ENCODE measurements around the gene C8G.

C8G gene

DNA sequence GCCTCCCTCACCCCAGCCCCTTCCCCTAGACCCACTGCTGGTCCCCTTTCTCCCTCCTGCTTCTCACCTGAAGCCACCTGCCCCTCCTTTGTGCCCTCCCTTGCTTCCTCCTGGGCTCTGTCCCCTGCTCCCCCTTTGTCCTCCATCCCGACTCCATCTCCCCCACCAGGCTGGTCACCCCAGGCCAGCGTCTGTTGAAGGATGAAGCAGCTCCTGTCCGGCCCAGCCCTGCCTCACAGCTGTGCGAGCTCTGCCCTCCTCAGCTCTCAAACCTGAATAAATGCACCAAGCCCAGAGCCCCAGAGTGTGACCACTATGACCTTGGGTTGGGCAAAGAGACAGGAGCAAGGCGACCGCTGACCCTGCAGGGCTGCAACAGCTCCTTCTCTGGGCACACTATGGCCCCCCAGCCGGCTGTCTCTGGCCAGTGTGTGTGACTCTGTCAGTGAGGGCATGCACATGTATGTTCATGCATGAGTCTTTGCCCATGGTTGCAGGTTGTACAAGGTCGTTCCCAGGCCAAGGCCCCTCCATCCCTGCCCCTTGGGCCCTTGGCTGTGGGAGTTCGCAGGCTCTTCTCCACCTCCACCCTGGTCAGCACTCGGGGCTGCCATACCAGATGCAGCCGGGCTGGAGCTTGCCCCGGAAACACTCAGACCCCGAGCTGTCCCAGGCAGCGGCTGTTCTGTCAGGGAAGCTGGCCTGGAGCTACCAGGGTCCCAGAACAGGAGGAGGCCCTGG lies 10.3 kb downstream of the C8G start:
- no peak for DNase-seq

DNA sequence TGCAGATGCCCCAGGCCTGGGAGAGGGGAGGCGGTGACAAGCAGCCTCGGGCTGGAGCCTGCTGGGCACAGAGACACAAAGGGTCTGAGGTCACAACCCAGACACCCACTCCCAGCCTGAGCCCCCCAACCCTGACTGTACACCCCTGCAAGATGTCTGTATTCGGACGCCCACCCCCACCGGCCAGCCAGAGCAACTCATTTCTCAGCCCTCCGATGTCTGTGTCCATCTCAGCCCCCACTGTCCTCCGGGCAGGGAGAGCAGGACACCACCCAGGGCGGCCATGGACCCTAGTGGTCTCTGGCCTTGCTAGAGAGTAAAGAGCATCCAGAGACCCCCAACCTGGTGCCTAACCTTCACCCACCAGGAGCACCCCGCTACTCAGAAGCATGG lies 10.9 kb downstream of the C8G start:
- no peak for DNase-seq

DNA sequence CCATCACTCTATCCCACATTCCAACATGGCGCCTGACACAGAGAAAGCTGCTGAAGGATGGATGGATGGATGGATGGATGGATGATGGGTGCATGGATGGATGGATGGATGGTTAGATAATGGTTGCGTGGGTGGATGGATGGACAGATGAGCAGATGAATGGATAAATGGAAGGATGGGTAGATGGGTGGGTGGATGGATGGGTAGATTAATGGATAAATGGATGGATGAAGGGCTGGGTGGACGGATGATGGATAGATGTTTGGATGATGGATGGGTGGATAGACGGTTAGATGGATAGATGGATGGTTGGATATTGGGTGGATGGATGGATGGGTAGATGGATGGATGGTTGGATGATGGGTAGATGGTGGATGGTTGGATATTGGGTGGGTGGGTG lies 11.6 kb downstream of the C8G start:
- no peak for DNase-seq

DNA sequence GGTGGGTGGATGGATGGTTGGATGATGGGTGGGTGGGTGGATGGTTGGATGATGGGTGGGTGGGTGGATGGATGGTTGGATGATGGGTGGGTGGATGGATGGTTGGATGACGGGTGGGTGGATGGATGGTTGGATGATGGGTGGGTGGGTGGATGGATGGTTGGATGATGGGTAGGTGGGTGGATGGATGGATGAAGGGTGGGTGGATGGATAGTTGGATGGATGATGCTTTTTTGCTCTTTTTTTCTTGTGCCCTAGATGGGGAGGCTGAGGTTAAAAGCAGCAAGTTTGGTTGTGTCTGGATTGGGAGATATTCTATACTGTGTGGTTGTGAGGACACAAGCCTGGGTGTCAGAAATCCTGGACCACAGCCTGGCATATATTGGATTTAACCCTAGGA lies 12.4 kb downstream of the C8G start:
- no peak for DNase-seq

DNA sequence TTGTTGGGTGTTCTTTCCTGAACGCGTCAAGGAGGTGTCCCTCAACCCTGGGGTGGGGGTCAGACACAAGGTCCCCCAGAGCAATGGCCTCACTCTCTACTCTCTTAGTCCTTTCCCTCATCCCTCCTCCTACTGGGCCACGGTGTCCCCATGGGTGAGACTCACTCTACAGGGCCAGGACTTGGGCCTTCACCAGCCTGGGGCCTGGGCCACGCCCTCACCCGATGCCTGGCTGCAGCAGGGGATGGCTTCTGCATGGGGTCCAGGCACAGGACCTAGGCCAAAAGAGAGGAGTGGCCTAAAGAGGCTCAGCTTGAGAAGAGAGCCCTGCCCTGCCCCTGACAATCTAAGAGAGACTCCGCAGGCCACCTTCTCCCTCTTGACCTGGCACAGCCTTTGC lies 12.9 kb downstream of the C8G start:
- DNase-seq = no peak

DNA sequence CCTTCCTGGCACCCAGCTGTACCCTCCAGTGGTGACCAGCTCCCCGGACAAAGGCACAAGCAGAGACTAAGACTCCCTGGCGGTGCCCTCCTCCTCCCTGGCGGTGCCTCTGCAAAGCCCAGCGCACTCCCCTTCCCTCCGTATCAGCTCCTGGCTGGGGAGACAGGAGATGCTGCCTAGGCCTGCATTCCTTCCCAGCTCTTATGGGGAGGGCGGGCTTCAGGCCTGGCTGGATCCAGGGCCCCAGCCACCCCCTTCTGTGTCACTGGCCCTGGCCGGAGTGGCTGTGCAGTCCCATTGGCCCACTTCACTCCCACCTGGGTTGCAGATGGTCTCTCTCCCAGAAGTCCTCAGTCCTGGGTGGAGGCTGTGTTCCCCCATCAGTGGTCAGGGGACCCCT lies 13.4 kb downstream of the C8G start:
- no peak for DNase-seq

DNA sequence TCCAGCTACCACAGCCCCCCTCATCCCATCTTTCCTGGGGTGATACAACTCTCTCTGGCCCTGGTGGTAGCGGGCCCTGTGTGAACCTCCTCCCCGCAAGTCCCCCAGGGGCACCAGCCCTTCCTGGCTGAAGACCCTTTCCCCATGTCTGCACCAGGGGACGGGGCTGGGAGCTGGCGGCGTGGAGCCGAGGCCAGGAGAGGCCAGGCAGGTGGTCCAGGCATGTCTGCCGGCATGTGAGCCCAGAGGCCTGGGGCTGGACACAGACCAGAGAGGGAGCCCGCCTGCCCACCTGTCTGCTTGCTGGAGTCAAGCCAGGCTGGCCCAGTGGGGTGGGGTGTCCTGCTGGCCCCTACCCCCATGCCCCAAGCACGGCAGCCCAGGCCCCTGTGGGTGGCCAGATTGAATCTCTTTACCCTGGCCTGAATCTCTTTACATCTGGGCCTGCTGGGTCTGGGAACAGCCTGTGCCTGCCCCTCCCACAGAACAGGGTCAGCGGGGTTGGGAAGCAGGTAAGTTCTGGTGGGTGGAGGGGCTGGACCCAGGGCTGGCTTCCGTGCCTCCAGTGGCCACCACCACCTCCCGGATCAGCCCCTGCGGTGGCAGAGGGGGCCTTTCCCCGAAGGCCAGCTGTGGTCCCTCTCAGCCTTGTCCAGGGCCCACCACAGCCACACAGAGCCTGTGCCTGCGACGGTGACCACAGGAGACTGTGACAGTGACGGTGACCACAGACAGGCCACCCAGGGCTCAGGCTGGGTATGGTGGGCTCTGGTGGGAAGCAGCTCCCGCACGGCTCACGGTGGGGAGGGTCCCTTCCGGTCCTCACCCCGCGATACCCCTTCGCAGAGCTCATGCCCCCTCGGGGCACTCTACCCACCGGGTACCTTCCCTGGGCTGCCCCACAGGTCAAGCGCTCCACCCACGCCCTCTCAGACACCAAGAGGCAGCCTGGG lies 14.1 kb downstream of the C8G start:
- DNase-seq = no peak

DNA sequence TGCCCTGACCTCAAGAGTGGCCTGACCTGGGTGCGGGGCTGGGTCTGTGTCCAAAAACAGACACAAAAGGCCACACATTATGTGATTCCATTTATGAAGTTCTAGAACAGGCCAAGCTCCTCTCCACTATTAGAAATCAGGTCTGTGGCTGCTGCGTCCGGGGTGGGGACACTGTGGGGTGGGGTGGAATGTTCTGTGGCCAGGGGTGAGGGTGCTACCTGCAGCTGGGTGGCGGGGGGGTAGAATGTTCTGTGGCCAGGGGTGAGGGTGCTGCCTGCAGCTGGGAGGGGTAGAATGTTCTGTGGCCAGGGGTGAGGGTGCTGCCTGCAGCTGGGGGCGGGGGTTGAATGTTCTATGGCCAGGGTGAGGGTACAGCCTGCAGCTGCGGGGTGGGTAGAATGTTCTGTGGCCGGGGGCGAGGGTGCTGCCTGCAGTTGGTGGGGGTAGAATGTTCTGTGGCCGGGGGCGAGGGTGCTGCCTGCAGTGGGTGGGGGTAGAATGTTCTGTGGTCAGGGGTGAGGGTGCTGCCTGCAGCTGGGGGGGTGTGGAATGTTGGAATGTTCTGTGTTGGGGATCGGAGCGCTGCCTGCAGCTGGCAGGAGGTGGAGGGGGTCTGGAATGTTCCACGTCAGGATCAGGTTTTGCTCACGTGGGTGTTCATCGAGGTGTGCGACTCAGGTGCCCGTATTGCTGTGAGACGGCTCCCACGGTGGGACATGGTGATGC lies 15.3 kb downstream of the C8G start:
- no peak for DNase-seq

DNA sequence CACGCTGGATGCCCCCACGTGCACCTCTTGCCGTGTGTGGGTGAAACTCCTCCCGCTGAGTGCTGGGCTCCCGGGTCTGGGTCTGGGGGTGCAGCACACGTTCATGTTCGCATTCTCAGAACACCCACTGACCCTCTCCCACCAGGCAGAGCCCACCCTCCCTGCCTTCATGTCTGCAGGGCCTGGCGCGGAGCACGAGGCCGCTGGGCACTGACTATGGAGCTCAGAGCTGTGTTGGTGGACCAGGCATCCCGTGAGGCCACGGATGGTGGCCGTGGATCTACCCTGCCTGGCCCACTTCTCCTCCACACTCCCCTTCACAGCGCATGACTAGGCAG lies 15.9 kb downstream of the C8G start:
- DNase-seq = no peak

DNA sequence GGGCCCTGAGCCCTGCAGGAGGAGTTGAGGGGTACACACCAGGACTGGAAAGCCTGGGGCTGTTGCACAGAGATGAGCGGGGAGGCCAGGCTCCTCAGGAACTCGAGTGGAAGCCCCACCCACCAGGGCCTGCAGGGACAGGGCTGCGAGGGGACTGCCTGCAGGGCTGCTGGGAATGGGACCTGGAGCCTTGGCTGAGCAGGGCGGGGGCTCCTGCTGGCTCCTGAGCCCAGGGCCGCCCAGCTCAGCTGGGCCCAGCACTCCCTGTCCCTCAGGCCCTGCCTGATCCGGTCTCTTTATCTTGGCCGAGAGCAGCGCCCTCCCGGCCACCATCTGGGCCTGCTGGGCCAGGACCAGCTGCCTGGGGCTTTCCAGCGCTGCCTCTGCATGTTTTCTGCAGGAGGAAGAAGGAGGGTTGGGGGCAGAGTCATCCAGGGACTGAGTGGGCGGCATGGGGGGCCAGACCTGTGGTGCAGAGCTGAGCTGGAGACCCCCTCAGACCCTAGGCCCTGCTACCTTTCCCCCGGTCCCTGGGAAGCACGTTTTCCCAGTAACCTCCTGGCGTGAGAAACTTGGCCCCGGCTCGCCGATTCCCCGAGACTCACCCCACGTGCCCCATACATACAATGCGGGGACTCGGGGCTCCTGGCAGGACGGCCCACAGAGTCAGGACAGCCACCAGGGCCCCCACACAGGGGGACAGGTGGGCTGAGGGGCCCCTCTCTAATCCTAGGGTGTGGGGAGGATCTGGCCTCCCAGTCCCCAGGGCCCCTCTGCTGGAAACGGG lies 16.4 kb downstream of the C8G start:
- no peak for DNase-seq

DNA sequence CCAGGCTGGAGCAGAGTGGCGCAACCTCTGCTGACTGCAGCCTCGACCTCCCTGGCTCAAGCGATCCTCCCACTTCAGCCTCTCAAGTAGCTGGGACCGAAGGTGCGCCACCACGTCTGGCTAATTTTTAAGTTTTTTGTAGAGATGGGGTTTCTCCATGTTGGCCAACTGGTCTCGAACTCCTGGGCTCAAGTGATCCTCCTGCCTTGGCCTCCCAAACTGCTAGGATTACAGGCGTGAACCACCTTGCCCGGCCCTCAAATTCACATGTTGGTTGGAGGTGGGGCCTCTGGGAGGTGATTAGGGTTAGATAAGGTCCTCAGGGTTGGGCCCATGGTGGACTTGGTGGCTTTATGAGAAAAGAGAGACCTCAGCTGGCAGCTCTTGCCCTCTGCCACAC lies 17.1 kb downstream of the C8G start:
- DNase-seq = no peak

DNA sequence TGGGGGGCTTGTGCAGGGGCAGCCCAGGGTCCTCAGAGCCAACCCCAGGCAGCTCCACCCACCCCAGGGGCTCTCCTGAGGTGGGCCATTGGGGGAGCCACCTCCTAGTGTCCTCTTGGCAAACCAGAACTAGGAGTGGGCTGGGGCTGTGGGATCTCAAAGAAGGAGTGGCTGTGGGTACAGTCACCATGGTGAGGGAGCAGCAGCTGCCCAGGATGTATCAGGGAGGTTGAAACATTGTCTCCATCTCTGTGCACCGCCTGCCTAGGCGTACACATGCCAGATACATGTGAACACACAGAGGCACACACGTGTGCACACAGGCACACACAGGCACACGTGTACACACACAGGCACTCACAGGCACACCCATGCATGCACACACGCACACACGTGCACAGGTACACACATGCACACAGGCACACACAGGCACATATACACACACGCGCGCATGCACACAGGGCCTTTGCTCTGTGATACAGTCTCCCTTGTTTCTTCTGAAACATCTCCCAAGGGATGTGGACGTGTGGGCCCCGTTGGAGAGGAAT lies 17.7 kb downstream of the C8G start:
- no peak for DNase-seq

DNA sequence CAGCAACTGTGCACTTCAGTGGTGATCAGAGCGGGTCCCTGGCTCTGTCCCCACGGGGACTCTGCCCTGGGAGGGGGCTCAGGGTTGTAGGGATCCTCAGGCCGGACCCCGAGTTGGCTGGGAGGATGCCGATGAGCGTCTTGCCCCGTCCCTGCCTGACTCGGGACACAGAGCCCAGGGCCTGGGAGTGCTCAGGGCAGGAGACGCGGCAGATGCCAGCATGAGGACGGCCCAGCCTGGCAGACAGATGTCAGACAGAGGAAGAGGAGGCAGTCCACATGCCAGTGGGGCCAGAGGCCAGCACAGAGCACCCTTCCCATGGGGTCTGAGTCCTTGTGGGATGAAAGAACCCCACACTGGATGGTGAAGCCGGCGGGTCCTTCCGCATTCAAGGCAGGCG lies 18.3 kb downstream of the C8G start:
- no peak for DNase-seq

DNA sequence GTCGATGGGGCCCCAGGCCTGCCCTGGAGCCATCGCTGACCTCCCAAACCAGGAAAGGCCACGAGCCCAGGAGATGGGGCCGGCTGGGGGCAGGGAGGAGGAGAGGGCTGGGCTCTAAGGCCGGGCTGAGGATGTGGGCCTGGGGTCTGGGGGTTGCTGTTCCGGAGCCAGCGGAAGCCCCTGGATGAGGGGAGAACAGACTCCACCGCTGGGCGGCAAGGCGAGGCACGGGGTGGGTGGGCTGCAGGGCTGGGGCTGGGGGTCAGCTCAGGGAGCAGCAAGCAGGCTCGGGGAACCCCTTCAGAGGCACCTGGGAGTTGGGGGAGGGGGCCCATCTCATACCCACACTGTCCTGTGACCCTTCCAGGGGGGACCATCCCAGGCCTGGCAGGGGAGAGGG lies 18.7 kb downstream of the C8G start:
- DNase-seq = no peak

DNA sequence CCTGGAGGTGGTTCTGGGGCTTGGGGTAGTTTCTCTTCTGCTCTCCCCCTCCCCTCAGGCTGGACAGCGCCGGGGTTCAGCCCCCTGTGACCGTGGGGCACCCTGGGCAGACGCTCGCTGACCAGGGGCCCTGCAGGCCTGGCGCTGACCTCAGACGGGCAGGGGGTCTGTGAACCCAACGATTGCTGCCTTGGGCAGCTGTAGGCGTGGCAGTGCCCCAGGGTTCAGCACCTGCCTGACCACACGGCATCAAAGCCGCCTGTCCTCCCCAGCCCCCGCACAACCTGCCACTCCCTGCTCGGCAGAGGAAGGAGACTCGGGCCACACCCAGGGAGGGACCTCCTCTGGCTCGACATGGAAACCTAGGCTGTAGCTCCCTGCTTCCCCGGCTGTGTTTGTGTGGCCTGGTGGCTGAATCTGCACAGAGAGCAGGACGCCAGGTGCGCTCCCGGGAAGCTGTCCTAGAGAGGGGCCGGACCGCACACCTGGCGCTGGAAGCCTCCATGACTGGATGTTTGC lies 19.2 kb downstream of the C8G start:
- DNase-seq = no peak

DNA sequence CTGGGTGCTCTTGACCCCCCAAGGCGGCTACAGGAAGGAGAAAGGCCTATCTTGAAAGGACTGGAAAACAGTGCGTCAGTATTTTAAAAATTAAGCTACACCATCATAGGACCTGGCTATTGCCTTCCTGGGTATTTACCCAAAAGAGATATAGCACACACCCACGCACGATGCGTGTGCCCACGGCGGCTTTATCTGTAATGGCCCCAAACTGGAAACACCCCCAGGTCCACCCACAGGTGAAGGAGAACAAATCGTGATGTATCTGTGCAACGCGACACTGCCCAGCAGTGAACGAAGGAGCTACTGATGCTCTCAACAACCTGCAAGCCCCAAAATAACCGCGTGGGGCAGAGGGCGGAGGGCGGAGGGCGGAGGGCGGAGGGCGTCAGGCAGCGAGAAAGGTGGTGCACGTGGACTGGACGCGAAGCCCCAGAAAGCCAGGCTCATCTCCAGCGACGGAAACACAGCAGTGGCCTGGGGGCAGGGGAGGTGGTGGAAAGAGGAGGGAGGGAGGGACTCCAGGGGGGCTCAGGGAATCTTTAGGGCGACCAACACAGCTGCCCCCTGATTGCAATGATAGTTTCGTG lies 19.9 kb downstream of the C8G start:
- no peak for DNase-seq

DNA sequence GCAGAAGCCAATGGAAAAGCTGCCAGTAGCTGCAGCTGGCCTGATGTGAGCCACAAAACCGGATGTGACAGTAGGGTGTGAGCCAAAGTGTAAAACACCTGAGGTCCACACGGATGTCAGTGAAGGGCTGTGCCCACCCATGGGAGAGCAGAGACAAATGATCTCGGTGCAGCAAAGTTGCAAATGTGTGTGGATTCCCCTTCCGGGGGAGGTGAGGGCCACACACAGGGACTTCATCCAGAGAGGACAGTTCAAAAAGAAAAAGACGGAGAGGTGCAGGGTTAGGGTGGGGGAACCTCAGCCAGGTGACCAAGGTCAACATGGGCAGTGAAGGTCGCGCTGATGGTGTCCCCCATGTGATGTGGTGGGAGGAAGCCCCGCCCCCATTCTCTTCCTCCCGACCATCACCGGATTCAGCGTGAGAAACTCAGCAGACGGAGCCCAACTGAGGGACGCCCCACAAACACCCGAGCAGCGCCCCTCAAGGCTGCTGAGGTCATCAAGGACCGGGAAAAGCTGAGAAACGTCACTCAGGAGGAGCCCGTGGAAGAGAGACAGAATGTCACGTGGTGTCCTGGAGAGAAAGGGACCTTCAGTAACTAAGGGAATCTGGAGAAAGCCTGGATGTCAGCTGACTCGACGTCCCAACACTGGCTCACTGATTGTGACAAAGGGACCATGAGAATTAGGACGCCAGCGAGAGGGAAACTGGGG lies 20.9 kb downstream of the C8G start:
- no peak for DNase-seq

DNA sequence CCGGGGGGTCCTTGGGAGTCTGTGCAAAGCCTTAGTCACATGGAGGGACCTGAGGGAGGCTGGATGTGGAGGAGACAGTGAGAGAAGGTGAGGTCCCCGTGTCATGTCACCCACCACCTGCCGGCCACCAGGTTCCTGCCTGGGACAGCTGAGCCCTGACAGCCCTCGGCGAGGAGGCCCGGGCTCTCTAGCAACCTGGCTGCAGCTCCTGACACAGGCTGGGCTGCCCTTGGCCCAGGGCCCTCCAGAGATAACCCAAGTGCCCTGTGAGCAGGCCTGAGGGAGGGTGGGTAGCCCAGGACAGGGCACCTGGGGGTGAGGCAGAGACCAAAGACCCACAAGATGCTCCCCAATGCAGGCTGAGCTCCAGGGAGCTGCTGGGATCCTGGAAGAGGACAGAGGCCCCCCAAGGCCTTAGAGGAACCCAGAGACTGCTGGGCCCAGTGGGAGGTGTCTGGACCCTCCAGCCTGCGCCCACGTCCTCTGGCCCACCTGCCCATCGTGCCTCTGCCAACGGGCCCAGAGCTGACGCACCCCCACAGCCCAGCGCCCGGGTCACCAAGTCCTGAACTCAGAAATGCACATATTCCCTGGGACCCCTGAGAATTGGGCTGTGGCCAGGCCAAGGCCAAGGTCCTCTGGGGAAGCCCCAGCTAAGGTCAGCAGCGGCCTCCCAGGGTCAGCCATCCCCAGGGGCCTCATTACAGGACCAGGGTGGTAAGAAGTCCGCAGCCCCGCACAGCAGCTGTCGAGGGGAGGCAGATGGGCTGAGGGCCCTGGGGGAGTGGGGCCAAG lies 23.5 kb downstream of the C8G start:
- DNase-seq = no peak

DNA sequence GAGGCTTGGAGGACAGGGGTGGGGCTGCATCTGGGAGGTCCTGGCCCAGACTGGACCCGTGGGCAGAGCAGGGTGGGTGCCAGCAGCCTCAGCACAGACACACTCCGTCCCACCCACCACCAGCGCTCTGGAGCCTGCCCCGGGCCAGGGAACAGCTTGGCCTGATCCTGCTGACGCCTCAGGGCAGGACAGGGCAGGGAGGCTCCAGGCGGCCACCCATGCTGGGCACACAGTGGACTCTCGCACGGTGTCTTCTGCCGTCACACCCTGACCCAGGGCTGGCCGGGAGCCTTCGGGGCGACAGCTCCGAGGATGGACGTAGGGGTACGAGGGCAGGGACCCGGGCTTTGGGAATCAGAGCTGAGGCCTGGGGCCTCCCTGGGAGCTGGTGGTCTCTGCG lies 24.1 kb downstream of the C8G start:
- no peak for DNase-seq

DNA sequence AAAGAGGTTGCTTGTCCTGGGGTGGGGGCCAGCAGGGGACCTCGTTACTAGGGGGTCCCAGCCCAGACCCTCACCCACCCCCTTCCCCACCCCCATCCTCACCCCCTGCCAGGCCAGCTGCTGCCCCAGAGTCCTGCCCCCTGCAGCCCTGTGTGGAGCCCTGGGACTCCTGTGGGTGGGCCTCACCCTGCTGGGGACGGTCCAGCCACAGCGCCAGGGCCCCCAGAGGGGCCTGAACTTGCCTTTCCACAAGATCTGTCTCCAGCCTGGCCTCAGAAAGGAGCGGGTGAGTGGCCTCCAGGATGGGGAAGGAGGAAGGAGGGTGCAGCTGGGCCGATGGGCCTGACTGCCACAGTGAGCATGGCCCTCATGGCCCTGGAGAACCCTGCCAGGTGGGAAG lies 24.7 kb downstream of the C8G start:
- no peak for DNase-seq

DNA sequence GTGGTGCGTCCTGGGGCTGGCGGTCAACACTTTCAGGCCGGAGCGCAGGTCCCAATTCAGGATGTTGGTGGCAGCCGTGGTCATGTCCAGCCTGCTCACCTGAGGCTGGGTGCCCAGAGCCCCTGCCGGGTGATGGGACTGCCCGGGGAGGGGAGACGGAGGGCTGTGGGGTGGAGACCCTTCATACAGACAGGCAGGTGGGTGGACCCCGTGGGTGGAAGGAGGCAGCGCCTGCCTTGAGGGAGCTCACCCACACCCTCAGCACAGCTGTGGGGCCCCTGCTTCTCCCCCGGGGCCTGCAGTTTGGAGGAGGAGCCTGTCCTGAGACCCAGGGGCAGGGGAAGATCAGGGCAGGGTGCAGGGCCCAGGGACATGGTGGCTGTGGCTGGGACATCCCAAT lies 25.3 kb downstream of the C8G start:
- no peak for DNase-seq

Measured in amniotic stem cell (primary cell).